IPS-11a (cell line): ENCODE measurements around the gene DCTN2.
"Not testable (repeated sequence)": the region's sequence is repeated elsewhere in the genome, so short reads cannot be mapped to it uniquely, and the experiment has no call there.

Experiments used
- H3K4me3 ChIP-seq: one replicate; pipeline ENCODE4 v1.5.1; 2013; ENCODE audit warnings: low read depth, low read length, control low read depth

DCTN2 gene

DNA sequence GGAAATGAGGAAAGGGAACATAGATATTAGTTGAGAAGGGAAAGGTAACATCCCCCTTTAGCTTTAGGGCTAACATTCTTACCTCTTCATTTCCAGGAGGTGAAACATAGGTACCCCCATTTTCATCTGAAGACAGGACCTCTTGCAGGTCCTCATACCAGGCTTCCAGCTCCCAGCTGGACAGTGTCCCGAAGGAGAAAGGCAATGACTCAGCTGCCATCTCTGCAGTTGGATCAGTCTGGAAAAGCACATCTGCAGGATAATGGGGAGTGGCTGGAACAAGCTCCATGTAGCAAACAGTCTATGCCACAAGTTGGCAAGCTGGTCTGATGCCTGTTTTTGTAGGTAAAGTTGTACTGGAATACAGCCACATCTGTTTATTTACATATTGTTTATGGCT lies 29.8 kb downstream of the DCTN2 start:
- H3K4me3 ChIP-seq = no peak overlapping the region

DNA sequence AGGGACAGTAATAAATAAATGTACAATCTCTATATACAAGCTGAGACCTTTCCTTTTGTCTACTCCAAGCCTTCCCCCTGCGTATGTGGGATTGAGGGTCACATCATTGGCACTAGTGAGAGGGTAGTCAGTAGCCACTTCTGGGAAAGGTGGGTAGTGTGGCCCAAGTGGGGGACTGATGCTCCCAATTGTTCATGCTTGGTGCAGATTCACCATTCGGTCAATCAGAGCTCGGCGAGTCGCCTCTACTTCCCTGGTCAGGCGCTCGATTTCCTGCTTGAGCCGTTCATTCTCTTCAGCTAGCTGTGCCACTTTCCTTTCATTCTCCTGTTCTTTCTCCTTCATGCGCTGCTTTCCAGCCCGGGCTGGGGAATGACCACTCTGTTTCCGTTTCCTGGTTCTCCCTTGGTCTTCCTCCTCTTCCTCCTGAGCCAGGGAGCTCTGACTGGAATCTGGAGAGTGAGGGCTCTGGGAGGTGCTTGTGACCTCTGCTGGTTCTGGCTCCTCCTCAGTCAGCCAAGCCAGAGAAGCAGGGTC lies 30.3 kb downstream of the DCTN2 start:
- no peak overlapping the region for H3K4me3 ChIP-seq

GRCh38 chr12:57515934-57516541 lies 31.0 kb downstream of the DCTN2 start:
- H3K4me3 ChIP-seq = no peak overlapping the region

GRCh38 chr12:57515408-57515933 lies 31.5 kb downstream of the DCTN2 start:
- no peak overlapping the region for H3K4me3 ChIP-seq

DNA sequence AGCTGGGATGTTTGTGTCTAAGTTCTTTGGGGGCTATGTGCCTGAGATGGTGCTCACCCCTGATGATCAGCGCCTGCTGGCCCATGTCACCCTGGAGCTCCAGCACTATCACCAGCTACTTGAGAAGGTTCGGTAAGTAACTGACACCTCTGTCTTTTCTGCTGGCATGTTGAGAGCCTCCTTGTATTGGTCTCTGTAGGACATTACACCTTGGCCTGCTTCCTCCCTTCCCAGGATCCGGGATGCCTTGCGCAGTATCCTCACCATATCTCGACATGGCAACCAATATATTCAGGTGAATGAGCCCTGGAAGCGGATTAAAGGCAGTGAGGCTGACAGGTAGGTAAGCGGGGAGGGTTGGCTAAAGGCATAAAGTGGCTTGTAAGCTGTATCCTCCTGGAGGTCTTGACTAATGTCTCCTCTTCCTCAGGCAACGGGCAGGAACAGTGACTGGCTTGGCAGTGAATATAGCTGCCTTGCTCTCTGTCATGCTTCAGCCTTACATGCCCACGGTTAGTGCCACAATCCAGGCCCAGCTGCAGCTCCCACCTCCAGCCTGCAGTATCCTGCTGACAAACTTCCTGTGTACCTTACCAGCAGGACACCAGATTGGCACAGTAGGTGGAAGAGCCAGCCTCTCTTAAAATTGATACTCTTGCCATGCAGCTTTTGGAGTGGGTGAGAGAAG lies 32.1 kb downstream of the DCTN2 start:
- no peak overlapping the region for H3K4me3 ChIP-seq

DNA sequence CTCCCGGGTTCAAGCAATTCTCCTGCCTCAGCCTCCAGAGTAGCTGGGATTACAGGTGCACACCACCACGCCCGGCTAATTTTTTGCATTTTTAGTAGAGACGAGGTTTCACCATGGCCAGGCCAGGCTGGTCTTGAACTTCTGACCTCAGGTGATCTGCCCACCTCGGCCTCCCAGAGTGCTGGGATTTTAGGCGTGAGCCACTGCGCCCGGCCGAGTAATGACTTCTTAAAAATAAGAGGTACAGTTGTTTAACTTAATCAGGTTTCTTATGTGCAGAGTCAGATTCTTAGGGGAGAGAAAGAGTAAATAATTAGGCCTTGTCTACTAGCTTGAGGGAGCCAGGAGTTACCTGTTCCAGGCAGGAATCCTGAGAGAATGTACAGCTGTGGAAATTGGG lies 32.7 kb downstream of the DCTN2 start:
- H3K4me3 ChIP-seq = not testable (repeated sequence)

- H3K4me3 ChIP-seq = not testable (repeated sequence)
Observed at GRCh38 chr12:57513677-57514076, 33.3 kb downstream of the DCTN2 start.

DNA sequence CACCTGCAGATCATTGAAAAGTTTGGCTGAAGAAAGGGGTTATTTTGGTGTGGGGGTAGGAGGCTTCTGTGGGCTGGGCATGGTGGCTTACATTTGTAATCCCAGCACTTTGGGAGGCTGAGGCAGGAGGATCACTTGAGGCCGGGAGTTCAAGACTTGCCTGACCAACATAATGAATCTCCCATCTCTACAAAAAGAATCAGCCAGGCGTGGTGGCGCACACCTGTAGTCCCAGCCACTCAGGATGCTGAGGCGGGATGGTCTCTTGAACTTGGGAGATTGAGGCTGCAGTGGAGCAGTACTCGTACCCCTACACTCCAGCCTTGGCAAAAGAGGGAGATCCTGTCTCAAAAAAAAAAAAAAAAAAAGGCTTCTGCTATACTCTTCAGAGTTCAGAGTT lies 33.7 kb downstream of the DCTN2 start:
- H3K4me3 ChIP-seq = no peak overlapping the region

DNA sequence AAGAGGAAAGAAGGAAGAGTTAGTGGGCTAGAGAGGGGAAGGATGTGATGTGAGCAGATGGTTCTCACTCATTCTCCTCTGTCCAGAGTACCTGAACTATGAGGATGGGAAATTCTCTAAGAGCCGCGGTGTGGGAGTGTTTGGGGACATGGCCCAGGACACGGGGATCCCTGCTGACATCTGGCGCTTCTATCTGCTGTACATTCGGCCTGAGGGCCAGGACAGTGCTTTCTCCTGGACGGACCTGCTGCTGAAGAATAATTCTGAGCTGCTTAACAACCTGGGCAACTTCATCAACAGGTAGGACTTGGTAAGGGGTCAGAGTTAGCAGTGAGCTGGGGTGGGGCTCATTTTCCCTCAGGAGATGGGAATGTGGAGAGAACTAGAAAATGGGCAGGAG lies 34.3 kb downstream of the DCTN2 start:
- no peak overlapping the region for H3K4me3 ChIP-seq

DNA sequence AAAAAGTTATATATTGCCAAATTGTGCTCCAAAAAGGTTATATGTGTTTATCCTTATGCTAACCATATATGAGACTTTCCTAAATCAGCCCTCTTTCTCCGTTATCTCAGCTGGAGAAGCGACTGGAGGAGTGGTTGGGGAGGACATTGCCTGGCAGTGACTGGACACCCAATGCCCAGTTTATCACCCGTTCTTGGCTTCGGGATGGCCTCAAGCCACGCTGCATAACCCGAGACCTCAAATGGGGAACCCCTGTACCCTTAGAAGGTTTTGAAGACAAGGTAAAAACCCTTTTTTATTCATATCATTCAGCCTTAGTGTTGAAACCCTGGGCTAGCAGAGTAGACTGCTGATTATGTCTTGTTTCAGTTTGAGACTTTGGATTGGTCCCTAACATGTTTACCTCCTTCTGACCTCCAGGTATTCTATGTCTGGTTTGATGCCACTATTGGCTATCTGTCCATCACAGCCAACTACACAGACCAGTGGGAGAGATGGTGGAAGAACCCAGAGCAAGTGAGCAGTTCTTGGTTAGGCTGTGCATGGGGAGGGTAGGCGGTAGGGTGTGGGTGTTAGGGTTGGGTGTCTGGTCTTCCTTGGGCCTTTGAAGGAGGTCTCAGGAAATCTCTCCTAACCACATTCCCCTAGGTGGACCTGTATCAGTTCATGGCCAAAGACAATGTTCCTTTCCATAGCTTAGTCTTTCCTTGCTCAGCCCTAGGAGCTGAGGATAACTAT lies 35.2 kb downstream of the DCTN2 start:
- H3K4me3 ChIP-seq = no peak overlapping the region

DNA sequence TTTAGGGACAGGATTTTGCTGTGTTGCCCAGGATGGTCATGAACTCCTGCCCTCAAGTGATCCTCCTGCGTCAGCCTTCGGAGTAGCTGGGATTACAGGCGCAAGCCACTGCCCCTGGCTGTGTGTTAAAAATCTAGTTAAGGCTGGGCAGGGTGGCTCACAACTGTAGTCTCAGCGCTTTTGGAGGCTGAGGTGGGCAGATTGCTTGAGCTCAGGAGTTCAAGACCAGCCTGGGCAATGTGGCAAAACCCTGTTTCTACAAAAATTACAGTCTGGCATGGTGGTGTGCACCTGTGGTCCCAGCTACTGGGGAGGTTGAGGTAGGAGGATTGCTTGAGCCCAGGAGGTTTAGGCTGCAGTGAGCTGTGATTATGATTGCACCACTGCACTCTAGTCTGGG lies 35.8 kb downstream of the DCTN2 start:
- no peak overlapping the region for H3K4me3 ChIP-seq

GRCh38 chr12:57507796-57508195 lies 39.2 kb downstream of the DCTN2 start:
- not testable (repeated sequence) for H3K4me3 ChIP-seq

- H3K4me3 ChIP-seq = not testable (repeated sequence)
Observed at GRCh38 chr12:57506541-57506940, 40.5 kb downstream of the DCTN2 start.

- not testable (repeated sequence) for H3K4me3 ChIP-seq
Observed at GRCh38 chr12:57502311-57502969, 44.6 kb downstream of the DCTN2 start.

DNA sequence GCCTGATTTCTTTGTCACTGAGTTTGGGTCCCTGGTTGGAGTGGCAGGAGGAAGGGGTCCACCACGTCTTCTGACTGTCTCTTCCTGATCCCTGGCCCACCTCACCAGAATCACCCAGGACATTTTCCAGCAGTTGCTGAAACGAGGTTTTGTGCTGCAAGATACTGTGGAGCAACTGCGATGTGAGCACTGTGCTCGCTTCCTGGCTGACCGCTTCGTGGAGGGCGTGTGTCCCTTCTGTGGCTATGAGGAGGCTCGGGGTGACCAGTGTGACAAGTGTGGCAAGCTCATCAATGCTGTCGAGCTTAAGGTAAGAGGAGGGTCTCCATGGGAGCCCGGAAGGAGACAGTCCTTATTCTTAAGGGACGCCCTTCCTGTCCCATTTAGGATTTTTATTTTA lies 46.8 kb downstream of the DCTN2 start:
- no peak overlapping the region for H3K4me3 ChIP-seq

GRCh38 chr12:57498571-57498970 lies 48.4 kb downstream of the DCTN2 start:
- H3K4me3 ChIP-seq = no peak overlapping the region

GRCh38 chr12:57498132-57498502 lies 48.9 kb downstream of the DCTN2 start:
- no peak overlapping the region for H3K4me3 ChIP-seq

GRCh38 chr12:57497223-57498131 lies 49.5 kb downstream of the DCTN2 start:
- no peak overlapping the region for H3K4me3 ChIP-seq

DNA sequence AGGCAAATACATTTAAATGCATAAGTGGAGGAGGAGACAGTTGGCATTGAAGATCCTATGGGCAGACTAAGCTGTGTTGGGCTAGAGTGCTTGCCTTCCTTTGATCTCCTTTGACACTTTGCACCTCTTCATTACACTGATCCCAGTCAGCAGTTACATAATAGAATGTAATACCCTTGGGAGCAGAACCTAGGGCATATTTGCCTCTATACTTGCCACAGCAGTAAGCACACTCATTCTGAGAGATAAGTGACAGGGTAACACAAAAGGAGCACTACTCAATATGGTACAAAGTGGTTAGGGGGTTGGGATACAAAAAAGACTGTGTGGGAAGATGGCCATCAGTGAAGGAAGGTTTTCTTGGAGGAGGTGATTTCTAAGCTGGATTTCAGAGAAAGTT lies 50.2 kb downstream of the DCTN2 start:
- no peak overlapping the region for H3K4me3 ChIP-seq

DNA sequence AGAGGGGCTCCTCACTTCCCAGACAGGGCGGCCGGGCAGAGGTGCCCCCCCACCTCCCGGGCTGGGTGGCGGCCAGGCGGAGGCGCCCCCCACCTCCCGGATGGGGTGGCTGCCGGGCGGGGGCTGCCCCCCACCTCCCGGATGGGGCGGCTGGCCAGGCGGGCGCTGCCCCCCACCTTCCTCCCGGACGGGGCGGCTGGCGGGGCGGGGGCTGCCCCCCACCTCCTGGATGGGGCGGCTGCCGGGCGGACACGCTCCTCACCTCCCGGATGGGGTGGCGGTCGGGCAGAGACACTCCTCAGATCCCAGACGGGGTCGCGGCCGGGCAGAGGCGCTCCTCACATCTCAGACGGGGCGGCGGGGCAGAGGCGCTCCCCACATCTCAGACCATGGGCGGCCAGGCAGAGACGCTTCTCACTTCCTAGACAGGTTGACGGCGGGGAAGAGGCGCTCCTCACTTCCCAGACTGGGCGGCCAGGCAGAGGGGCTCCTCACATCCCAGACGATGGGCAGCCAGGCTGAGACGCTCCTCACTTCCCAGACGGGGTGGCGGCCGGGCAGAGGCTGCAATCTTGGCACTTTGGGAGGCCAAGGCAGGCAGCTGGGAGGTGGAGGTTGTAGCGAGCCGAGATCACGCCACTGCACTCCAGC lies 51.8 kb downstream of the DCTN2 start:
- H3K4me3 ChIP-seq = not testable (repeated sequence)
